ENCODE results near the gene LRP4. TPM values are rescaled to one million over a fixed set of nuclear protein-coding genes. Genes with fewer than 3 reads are reported as not detected.

The LRP4 gene
- total and polyA plus RNA-seq, 2 of the 8 experiments (the other 6 are each of a cell fraction or from before 2014, with no cell fraction given) = 5.4 to 22.1 TPM

- H3K4me1 ChIP-seq (replicated peaks in 1 of 4; ENCODE audit: control insufficient read depth in 3 of 4, insufficient read depth in 4 of 4, low read length in 3 of 4) = no peaks in the 10 kb centered on the region
- H3K79me2 ChIP-seq (ENCODE audit: control insufficient read depth in 1 of 2, insufficient read depth in 2 of 2, low read length in 2 of 2) = no peaks in the 10 kb centered on the region
- no peak overlapping the region for H2BK5ac ChIP-seq (ENCODE audit: low read depth, low read length)
- no peak overlapping the region for H3K4ac ChIP-seq (replicated peaks; ENCODE audit: insufficient read length, low read depth, low read length)
- H3K18ac ChIP-seq (ENCODE audit: extremely low read depth, low read length) = no peak overlapping the region
- FAIRE-seq = peak; percentile 96
- H2AK5ac ChIP-seq (ENCODE audit: low read depth, low read length) = no peak overlapping the region
- peaks cover 0 to 2% of the 10 kb centered on the region in 2 experiments for H4K20me1 ChIP-seq (replicated peaks in 1 of 2; ENCODE audit: control insufficient read depth in 1 of 2, insufficient read depth in 2 of 2, low read length in 2 of 2)
- H3K56ac ChIP-seq (replicated peaks; ENCODE audit: insufficient read length, low read depth, low read length) = no peak overlapping the region
- TF ChIP-seq YY1 (IDR thresholded peaks at IDR 0.05; ENCODE audit: low read depth, low read length) (peak; percentile 63), RAD21 (IDR thresholded peaks at IDR 0.05 in 1 of 2, conservative IDR thresholded peaks at IDR 0.05 in 1 of 2; ENCODE audit: low read depth in 2 of 2, low read length in 2 of 2) (peak; percentile 98), CEBPB (IDR thresholded peaks at IDR 0.05; ENCODE audit: low read depth, low read length) (peak; percentile 61; the same call in 1 of the 2 replicates), SIN3A (conservative IDR thresholded peaks at IDR 0.05 in 1 of 2, IDR thresholded peaks at IDR 0.05 in 1 of 2; ENCODE audit: low read depth in 1 of 2, low read length in 2 of 2) (peak in 1 of 2 experiments; percentile 53; a peak in 1 of 4 replicates)
- TF ChIP-seq, protein P1, sequence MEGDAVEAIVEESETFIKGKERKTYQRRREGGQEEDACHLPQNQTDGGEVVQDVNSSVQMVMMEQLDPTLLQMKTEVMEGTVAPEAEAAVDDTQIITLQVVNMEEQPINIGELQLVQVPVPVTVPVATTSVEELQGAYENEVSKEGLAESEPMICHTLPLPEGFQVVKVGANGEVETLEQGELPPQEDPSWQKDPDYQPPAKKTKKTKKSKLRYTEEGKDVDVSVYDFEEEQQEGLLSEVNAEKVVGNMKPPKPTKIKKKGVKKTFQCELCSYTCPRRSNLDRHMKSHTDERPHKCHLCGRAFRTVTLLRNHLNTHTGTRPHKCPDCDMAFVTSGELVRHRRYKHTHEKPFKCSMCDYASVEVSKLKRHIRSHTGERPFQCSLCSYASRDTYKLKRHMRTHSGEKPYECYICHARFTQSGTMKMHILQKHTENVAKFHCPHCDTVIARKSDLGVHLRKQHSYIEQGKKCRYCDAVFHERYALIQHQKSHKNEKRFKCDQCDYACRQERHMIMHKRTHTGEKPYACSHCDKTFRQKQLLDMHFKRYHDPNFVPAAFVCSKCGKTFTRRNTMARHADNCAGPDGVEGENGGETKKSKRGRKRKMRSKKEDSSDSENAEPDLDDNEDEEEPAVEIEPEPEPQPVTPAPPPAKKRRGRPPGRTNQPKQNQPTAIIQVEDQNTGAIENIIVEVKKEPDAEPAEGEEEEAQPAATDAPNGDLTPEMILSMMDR (IDR thresholded peaks at IDR 0.05; ENCODE audit: control extremely low read depth in 1 of 3, insufficient read depth in 1 of 3, low read depth in 1 of 3, low read length in 3 of 3) = peak; percentile 63 to 96 (median 92)
- TF ChIP-seq, protein P2, sequence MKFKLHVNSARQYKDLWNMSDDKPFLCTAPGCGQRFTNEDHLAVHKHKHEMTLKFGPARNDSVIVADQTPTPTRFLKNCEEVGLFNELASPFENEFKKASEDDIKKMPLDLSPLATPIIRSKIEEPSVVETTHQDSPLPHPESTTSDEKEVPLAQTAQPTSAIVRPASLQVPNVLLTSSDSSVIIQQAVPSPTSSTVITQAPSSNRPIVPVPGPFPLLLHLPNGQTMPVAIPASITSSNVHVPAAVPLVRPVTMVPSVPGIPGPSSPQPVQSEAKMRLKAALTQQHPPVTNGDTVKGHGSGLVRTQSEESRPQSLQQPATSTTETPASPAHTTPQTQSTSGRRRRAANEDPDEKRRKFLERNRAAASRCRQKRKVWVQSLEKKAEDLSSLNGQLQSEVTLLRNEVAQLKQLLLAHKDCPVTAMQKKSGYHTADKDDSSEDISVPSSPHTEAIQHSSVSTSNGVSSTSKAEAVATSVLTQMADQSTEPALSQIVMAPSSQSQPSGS (IDR thresholded peaks at IDR 0.05; ENCODE audit: low read length) = no peak
- ChIA-PET POLR2A (ENCODE audit: partially characterized antibody) (no interaction called here), CTCF (ENCODE audit: partially characterized antibody) (interaction anchor here (0.7 to 7.4 kb wide), 10 partner anchors 14 to 273 kb away, joined by 3 to 66 read pairs (median 6); no protein-coding TSS in a partner anchor)
- H4K8ac ChIP-seq (ENCODE audit: extremely low read depth, insufficient read depth, low read length) = no peak overlapping the region
- H4K5ac ChIP-seq (ENCODE audit: insufficient read length, low read depth, low read length) = no peak overlapping the region
- 79% methylated on average over 23 of the region's 23 CpGs; no CpG with 5 or more reads in 1 of the 2 experiments for WGBS, 2 experiments (ENCODE audit: extremely low coverage in 1 of 2, insufficient coverage in 1 of 2, insufficient read length in 1 of 2, insufficient replicate concordance in 2 of 2, low coverage in 1 of 2, low lambda C conversion rate in 2 of 2, missing lambda C conversion rate in 1 of 2)
- H2BK12ac ChIP-seq (ENCODE audit: low read depth, low read length) = no peak overlapping the region
- 0 out of 2 replicates have a peak overlapping the region, but pooled peaks have one; percentile 6 for H3K27ac ChIP-seq (ENCODE audit: low read depth, low read length)
- H2BK20ac ChIP-seq (ENCODE audit: low read length) = no peak overlapping the region
- H2AFZ ChIP-seq (ENCODE audit: low read length) = no peak overlapping the region
- H3K23ac ChIP-seq (ENCODE audit: insufficient read length) = no peak overlapping the region
- DNase-seq (ENCODE audit: low read depth in 1 of 2, low spot score in 2 of 2) = peak; percentile 51 to 91
- no peak overlapping the region for H3K14ac ChIP-seq (ENCODE audit: insufficient read length)
- H2BK15ac ChIP-seq (ENCODE audit: low read length) = no peak overlapping the region
- H3K9ac ChIP-seq (replicated peaks in 1 of 4; ENCODE audit: extremely low read depth in 1 of 4, low read depth in 3 of 4, low read length in 3 of 4) = no peak overlapping the region
- no peaks in the 10 kb centered on the region for H3K27me3 ChIP-seq (replicated peaks in 1 of 4; ENCODE audit: control insufficient read depth in 3 of 4, extremely low read depth in 1 of 4, insufficient read depth in 3 of 4, low read length in 3 of 4)
- no peak overlapping the region for H3K4me2 ChIP-seq (ENCODE audit: insufficient read depth in 1 of 2, low read depth in 2 of 2, low read length in 2 of 2)
- H2BK120ac ChIP-seq (replicated peaks; ENCODE audit: low read depth, low read length) = no peak overlapping the region
- H3K79me1 ChIP-seq (ENCODE audit: low read depth, low read length) = no peaks in the 10 kb centered on the region
- H3K9me3 ChIP-seq (ENCODE audit: insufficient read depth in 2 of 2, low read depth in 1 of 2, low read length in 1 of 2) = no peaks in the 10 kb centered on the region
- no peak overlapping the region for H3K4me3 ChIP-seq (ENCODE audit: extremely low read depth in 1 of 4, insufficient read depth in 2 of 4, low read depth in 3 of 4, low read length in 4 of 4)
- H3K23me2 ChIP-seq (ENCODE audit: low read depth, low read length) = peaks cover 2% of the 10 kb centered on the region; the same call in 1 of the 2 replicates
- no peak overlapping the region for H4K91ac ChIP-seq (replicated peaks; ENCODE audit: insufficient read length, low read length)
- H3K36me3 ChIP-seq (ENCODE audit: control insufficient read depth in 2 of 4, insufficient read depth in 4 of 4, low read length in 3 of 4) = peaks cover 0 to 31% (median 14%) of the 10 kb centered on the region in 4 experiments; a peak in 6 of 8 replicates
Observed at GRCh38 chr11:46889689-46890475, 28.5 kb downstream of the LRP4 start.
